T1000 (cell line): ENCODE data around the gene GPC1.
"Not testable (repeated sequence)": the region's sequence is repeated elsewhere in the genome, so short reads cannot be mapped to it uniquely, and the experiment has no call there.

Source experiments
- DNase-seq: peaks from one replicate; lab custom pipeline; 2025; ENCODE audit warnings: mixed read lengths; lab: John Stamatoyannopoulos, UW

GPC1 gene

GRCh38 chr2:240467149-240467642, 31.7 kb downstream of the GPC1 start:
- DNase-seq, result no peak

- no peak for DNase-seq
Observed at GRCh38 chr2:240467659-240468302, 32.3 kb downstream of the GPC1 start.

GRCh38 chr2:240468303-240469238, 33.1 kb downstream of the GPC1 start:
- DNase-seq, result no peak

GRCh38 chr2:240469239-240469636, 33.8 kb downstream of the GPC1 start:
- DNase-seq, result no peak

- no peak for DNase-seq
Observed at GRCh38 chr2:240469740-240470139, 34.3 kb downstream of the GPC1 start.

- DNase-seq, result no peak
Observed at GRCh38 chr2:240472078-240472790, 36.8 kb downstream of the GPC1 start.

- DNase-seq, result no peak
Observed at GRCh38 chr2:240473211-240473610, 37.7 kb downstream of the GPC1 start.

- no peak for DNase-seq
Observed at GRCh38 chr2:240477916-240478315, 42.5 kb downstream of the GPC1 start.

GRCh38 chr2:240478346-240479110, 43.1 kb downstream of the GPC1 start:
- DNase-seq, result no peak

- no peak for DNase-seq
Observed at GRCh38 chr2:240479111-240479501, 43.6 kb downstream of the GPC1 start.

GRCh38 chr2:240480834-240481623, 45.6 kb downstream of the GPC1 start:
- DNase-seq, result no peak

GRCh38 chr2:240481720-240482119, 46.3 kb downstream of the GPC1 start:
- no peak for DNase-seq

GRCh38 chr2:240482141-240482540, 46.7 kb downstream of the GPC1 start:
- no peak for DNase-seq

GRCh38 chr2:240491483-240491882, 56.0 kb downstream of the GPC1 start:
- no peak for DNase-seq

- DNase-seq, result no peak
Observed at GRCh38 chr2:240494194-240494793, 58.8 kb downstream of the GPC1 start.

- DNase-seq, result not testable (repeated sequence)
Observed at GRCh38 chr2:240494942-240495341, 59.5 kb downstream of the GPC1 start.

- DNase-seq, result not testable (repeated sequence)
Observed at GRCh38 chr2:240497082-240497481, 61.6 kb downstream of the GPC1 start.

- DNase-seq, result no peak
Observed at GRCh38 chr2:240498171-240498957, 62.9 kb downstream of the GPC1 start.

- DNase-seq, result no peak
Observed at GRCh38 chr2:240498958-240499260, 63.4 kb downstream of the GPC1 start.
